ENCODE measurements around the gene KANSL1L. TPM values are rescaled to one million over a fixed set of nuclear protein-coding genes. Genes with fewer than 3 reads are reported as not detected.

KANSL1L gene
- polyA plus RNA-seq, 1 experiment, result 2.8 TPM

DNA sequence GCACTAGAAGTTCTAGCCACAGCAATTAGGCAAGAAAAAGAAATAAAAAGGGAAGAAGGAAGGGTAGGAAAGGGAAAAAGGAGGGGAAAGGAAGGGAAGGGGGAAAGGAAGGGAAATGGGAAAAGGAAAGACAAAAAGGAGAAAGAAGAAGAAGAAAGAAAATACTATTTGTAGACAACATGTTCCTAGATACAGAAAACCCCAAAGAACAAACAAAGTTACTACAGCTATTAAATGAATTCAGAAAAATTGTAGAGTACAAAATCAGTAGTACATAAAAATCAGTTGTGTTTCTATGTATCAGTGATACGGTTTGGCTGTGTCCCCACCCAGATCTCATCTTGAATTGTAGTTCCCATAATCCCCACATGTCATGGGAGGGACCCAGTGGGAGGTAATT, 116.5 kb downstream of the KANSL1L start:
- no peak for DNase-seq (ENCODE audit: low read depth)
- ChIA-PET CTCF (no interaction called here), POLR2A (no interaction called here)
- H3K27me3 ChIP-seq (ENCODE audit: control insufficient read depth, insufficient read depth, low read length), result no peaks in the 10 kb centered on the region
- H3K4me3 ChIP-seq (ENCODE audit: low read depth, low read length), result no peak overlapping the region
- no peaks in the 10 kb centered on the region for H3K36me3 ChIP-seq (ENCODE audit: control insufficient read depth, insufficient read depth, low read length)
- TF ChIP-seq, protein P1, sequence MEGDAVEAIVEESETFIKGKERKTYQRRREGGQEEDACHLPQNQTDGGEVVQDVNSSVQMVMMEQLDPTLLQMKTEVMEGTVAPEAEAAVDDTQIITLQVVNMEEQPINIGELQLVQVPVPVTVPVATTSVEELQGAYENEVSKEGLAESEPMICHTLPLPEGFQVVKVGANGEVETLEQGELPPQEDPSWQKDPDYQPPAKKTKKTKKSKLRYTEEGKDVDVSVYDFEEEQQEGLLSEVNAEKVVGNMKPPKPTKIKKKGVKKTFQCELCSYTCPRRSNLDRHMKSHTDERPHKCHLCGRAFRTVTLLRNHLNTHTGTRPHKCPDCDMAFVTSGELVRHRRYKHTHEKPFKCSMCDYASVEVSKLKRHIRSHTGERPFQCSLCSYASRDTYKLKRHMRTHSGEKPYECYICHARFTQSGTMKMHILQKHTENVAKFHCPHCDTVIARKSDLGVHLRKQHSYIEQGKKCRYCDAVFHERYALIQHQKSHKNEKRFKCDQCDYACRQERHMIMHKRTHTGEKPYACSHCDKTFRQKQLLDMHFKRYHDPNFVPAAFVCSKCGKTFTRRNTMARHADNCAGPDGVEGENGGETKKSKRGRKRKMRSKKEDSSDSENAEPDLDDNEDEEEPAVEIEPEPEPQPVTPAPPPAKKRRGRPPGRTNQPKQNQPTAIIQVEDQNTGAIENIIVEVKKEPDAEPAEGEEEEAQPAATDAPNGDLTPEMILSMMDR (IDR thresholded peaks at IDR 0.05; ENCODE audit: insufficient read depth, low read depth, low read length), result no peak

DNA sequence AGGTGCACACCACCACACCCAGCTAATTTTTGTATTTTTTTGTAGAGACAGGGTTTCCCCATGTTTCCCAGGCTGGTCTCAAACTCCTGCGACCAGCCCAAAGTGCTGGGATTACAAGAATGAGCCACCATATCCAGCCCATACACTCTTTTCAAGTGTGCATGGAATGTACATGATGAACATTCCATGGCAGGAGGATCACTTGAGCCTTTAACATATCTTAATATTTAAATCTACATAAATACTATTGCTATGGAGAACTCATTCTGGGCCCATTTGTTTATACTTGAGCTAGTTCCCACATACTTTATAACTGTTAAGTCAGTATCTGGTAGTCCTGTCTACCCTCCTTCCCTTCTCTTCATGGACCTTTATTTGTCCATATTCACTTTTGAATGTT, 120.3 kb downstream of the KANSL1L start:
- CTCF ChIA-PET, result interaction anchor here (0.5 to 1.1 kb wide), 2 partner anchors 23 to 40 kb away, joined by 3 to 5 read pairs; no protein-coding TSS in a partner anchor
- POLR2A ChIA-PET, result no interaction called here

DNA sequence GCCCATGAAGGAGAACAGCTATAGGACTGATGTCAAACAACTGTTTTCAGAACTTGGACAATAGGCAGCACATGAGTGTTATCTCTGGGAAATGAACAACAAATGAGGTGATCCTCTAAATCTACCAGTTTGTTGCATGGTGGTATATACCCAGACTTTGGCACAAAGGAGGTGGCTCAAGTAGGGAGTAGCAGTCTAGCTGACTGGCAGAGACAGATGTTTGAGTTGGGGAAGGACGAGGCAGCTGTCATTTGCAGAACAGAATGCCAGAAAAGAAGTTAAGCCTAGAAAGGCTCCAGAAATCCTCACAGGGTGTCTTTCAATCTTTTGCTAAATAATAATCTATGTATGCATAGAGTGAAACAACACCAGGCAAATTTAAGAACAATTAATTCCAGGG, 121.4 kb downstream of the KANSL1L start:
- H3K27me3 ChIP-seq (ENCODE audit: control insufficient read depth, insufficient read depth, low read length), result no peaks in the 10 kb centered on the region
- DNase-seq (ENCODE audit: low read depth), result no peak
- POLR2A ChIA-PET, result no interaction called here
- TF ChIP-seq, protein P1 (IDR thresholded peaks at IDR 0.05; ENCODE audit: insufficient read depth, low read depth, low read length), result no peak
- CTCF ChIA-PET, result no interaction called here
- H3K36me3 ChIP-seq (ENCODE audit: control insufficient read depth, insufficient read depth, low read length), result no peaks in the 10 kb centered on the region
- H3K4me3 ChIP-seq (ENCODE audit: low read depth, low read length), result no peak overlapping the region

More for the DNA sequence above, 120.3 kb downstream of the KANSL1L start:
- DNase-seq (ENCODE audit: low read depth), result no peak
- H3K4me3 ChIP-seq (ENCODE audit: low read depth, low read length), result no peak overlapping the region
- no peaks in the 10 kb centered on the region for H3K27me3 ChIP-seq (ENCODE audit: control insufficient read depth, insufficient read depth, low read length)
- TF ChIP-seq, protein P1 (IDR thresholded peaks at IDR 0.05; ENCODE audit: insufficient read depth, low read depth, low read length), result no peak
- no peaks in the 10 kb centered on the region for H3K36me3 ChIP-seq (ENCODE audit: control insufficient read depth, insufficient read depth, low read length)

DNA sequence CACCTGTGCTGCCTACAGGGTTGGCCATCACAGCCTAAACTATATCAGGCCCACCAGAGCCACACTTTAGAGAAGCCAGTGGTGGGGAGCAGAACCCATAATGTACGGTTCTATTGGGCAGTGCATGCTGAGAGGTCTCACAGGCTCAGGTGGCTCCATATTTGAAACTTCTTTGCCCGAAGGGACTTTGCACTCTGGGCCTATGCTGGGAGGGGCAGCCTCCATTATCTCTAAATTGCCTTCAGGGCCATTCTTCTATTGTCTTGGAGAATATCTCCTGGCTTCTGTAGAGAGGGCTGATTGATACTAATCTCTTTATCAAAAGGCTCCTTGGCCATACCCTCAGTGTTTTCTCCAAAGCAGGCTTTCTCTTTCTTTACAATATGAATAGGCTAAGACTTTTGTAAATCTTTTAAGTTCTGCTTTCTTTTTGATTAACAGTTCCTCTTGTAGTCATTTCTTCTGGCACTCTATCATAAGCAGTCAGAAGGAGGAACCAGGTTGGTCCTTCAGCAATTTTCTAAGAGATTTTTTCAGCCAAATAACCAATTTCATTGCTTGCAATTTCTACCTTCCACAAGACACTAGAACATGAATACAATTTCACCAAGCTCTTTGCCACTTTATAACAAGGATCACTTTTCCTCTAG, 124.2 kb downstream of the KANSL1L start:
- DNase-seq (ENCODE audit: low read depth), result no peak
- H3K4me3 ChIP-seq (ENCODE audit: low read depth, low read length), result no peak overlapping the region
- H3K36me3 ChIP-seq (ENCODE audit: control insufficient read depth, insufficient read depth, low read length), result no peaks in the 10 kb centered on the region
- no peaks in the 10 kb centered on the region for H3K27me3 ChIP-seq (ENCODE audit: control insufficient read depth, insufficient read depth, low read length)
- POLR2A ChIA-PET, result no interaction called here
- CTCF ChIA-PET, result no interaction called here
- TF ChIP-seq, protein P1 (IDR thresholded peaks at IDR 0.05; ENCODE audit: insufficient read depth, low read depth, low read length), result no peak

DNA sequence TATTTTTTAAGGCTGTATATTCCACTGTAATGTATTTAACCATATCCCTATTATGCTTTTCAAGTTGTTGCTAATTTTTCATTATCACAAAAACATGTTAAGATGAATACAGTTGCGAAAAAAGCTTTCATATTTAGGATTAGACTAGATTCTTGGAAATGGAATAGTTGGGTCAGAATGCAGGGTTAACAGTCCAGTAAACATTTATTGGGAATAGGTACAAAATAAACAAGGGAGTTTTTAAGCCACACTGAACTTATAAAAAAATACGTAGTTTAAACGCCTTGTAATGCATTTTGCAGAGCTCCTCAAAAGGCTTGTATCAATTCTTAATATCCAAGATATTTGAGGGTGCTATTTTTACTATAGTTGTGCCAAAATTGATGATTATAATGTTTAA, 133.1 kb downstream of the KANSL1L start:
- ChIA-PET CTCF (no interaction called here), POLR2A (no interaction called here)
- Histone ChIP-seq H3K27me3 (ENCODE audit: control insufficient read depth, insufficient read depth, low read length) (no peaks in the 10 kb centered on the region), H3K36me3 (ENCODE audit: control insufficient read depth, insufficient read depth, low read length) (no peaks in the 10 kb centered on the region), H3K4me3 (ENCODE audit: low read depth, low read length) (no peak overlapping the region)
- no peak for DNase-seq (ENCODE audit: low read depth)
- TF ChIP-seq, protein P1 (IDR thresholded peaks at IDR 0.05; ENCODE audit: insufficient read depth, low read depth, low read length), result no peak
